ENCODE measurements around the gene PTPN21.

PTPN21 gene

GRCh38 chr14:88503754-88504406 lies 50.9 kb downstream of the PTPN21 start:
- no peak for DNase-seq

GRCh38 chr14:88502740-88503139 lies 52.1 kb downstream of the PTPN21 start:
- DNase-seq, result no peak

- DNase-seq, result no peak
Measured at GRCh38 chr14:88500611-88501010, 54.2 kb downstream of the PTPN21 start.

GRCh38 chr14:88499225-88499624 lies 55.6 kb downstream of the PTPN21 start:
- DNase-seq, result no peak

GRCh38 chr14:88496414-88496813 lies 58.4 kb downstream of the PTPN21 start:
- DNase-seq, result no peak

GRCh38 chr14:88493392-88494185 lies 61.2 kb downstream of the PTPN21 start:
- no peak for DNase-seq

GRCh38 chr14:88492272-88493089 lies 62.3 kb downstream of the PTPN21 start:
- DNase-seq, result peak; percentile 20

- DNase-seq, result no peak
Measured at GRCh38 chr14:88490168-88490567, 64.6 kb downstream of the PTPN21 start.

GRCh38 chr14:88488897-88489296 lies 65.9 kb downstream of the PTPN21 start:
- DNase-seq, result no peak

- DNase-seq, result no peak
Measured at GRCh38 chr14:88488081-88488480, 66.7 kb downstream of the PTPN21 start.

GRCh38 chr14:88482524-88482923 lies 72.3 kb downstream of the PTPN21 start:
- DNase-seq, result no peak

GRCh38 chr14:88481794-88482193 lies 73.0 kb downstream of the PTPN21 start:
- no peak for DNase-seq

- DNase-seq, result no peak
Measured at GRCh38 chr14:88481059-88481458, 73.7 kb downstream of the PTPN21 start.

- no peak for DNase-seq
Measured at GRCh38 chr14:88479574-88479987, 75.2 kb downstream of the PTPN21 start.

- DNase-seq, result no peak
Measured at GRCh38 chr14:88478931-88479330, 75.9 kb downstream of the PTPN21 start.

- DNase-seq, result no peak
Measured at GRCh38 chr14:88477513-88478250, 77.1 kb downstream of the PTPN21 start.

- no peak for DNase-seq
Measured at GRCh38 chr14:88476825-88477224, 78.0 kb downstream of the PTPN21 start.

GRCh38 chr14:88476214-88476774 lies 78.5 kb downstream of the PTPN21 start:
- DNase-seq, result no peak

- DNase-seq, result no peak
Measured at GRCh38 chr14:88473791-88474190, 81.0 kb downstream of the PTPN21 start.

- DNase-seq, result no peak
Measured at GRCh38 chr14:88470542-88471440, 84.0 kb downstream of the PTPN21 start.

- DNase-seq, result no peak
Measured at GRCh38 chr14:88468406-88468805, 86.4 kb downstream of the PTPN21 start.

Measured in NCI-H2029 (cell line).